H1 (cell line): ENCODE measurements around the gene GPR18. TPM values are rescaled to one million over a fixed set of nuclear protein-coding genes. Genes with fewer than 3 reads are reported as not detected.

Experiments
- CTCF ChIA-PET: fragments of 300-600 bp; sonication (Branson Sonifier 250); formaldehyde crosslinking; loops from one replicate; lab custom pipeline; 2021; ENCODE audit not compliant: partially characterized antibody; lab: Charles Lee
- POLR2A ChIA-PET: fragments of 300-600 bp; sonication (Branson Sonifier 250); formaldehyde crosslinking; loops from one replicate; lab custom pipeline; 2021; ENCODE audit warnings: inconsistent platforms; ENCODE audit not compliant: partially characterized antibody; lab: Charles Lee
- DNase-seq, 2 experiments: peaks; one replicate each; pipeline versions ENCODE4 v3.0.0 to v3.0.0-alpha.2; 2010 to 2022; ENCODE audit warnings: low spot score in 2 of 2, low read depth in 1 of 2, mixed read lengths in 1 of 2
- FAIRE-seq: peaks from 2 replicates; lab custom pipeline; 2011; peaks lifted over from hg19 to GRCh38; lab: Jason Lieb, UNC
- H2AFZ ChIP-seq: 2 replicates; pipeline ENCODE4 v1.8.1; 2012; ENCODE audit warnings: low read length, inconsistent platforms
- H2AK5ac ChIP-seq: 2 replicates; pipeline ENCODE4 v1.6.1; 2013; ENCODE audit warnings: low read depth, low read length
- H2BK120ac ChIP-seq: replicated peaks from 2 replicates; pipeline ENCODE3; 2013; ENCODE audit warnings: low read depth, low read length, inconsistent platforms
- H2BK12ac ChIP-seq: 2 replicates; pipeline ENCODE4 v1.6.1; 2013; ENCODE audit warnings: low read depth, low read length
- H2BK15ac ChIP-seq: 2 replicates; pipeline ENCODE4 v1.6.1; 2013; ENCODE audit warnings: low read length
- H2BK20ac ChIP-seq: 2 replicates; pipeline ENCODE4 v1.6.1; 2013; ENCODE audit warnings: low read length
- H2BK5ac ChIP-seq: 2 replicates; pipeline ENCODE4 v1.6.1; 2013; ENCODE audit warnings: low read depth, low read length
- H3K14ac ChIP-seq: 2 replicates; pipeline ENCODE4 v1.6.1; 2013; ENCODE audit warnings: inconsistent platforms; ENCODE audit not compliant: insufficient read length
- H3K18ac ChIP-seq: 2 replicates; pipeline ENCODE4 v1.6.1; 2013; ENCODE audit warnings: low read length; ENCODE audit errors: extremely low read depth
- H3K23ac ChIP-seq: 2 replicates; pipeline ENCODE4 v1.6.1; 2013; ENCODE audit warnings: inconsistent platforms; ENCODE audit not compliant: insufficient read length
- H3K23me2 ChIP-seq: 2 replicates; pipeline ENCODE4 v1.6.1; 2013; ENCODE audit warnings: low read depth, low read length
- H3K27ac ChIP-seq: 2 replicates; pipeline ENCODE4 v1.6.1; 2011; ENCODE audit warnings: low read depth, low read length, inconsistent platforms
- H3K27me3 ChIP-seq, 4 experiments: replicated peaks in 1 of 4; 1 replicate in 1 of 4; 2 replicates in 3 of 4; pipeline versions ENCODE4 v1.6.1 to v1.8.1; 2011 to 2013; ENCODE audit warnings: low read length in 3 of 4, mild to moderate bottlenecking in 3 of 4, inconsistent platforms in 2 of 4, mixed read lengths in 2 of 4, moderate library complexity in 1 of 4; ENCODE audit not compliant: control insufficient read depth in 3 of 4, insufficient read depth in 3 of 4; ENCODE audit errors: extremely low read depth in 1 of 4
- H3K36me3 ChIP-seq, 4 experiments: 2 replicates each; pipeline versions ENCODE4 v1.6.1 to v1.8.1; 2011 to 2013; ENCODE audit warnings: mild to moderate bottlenecking in 4 of 4, low read length in 3 of 4, moderate library complexity in 2 of 4, control low read depth in 1 of 4, inconsistent platforms in 1 of 4; ENCODE audit not compliant: insufficient read depth in 4 of 4, control insufficient read depth in 2 of 4
- H3K4ac ChIP-seq: replicated peaks from 2 replicates; pipeline ENCODE3; 2013; ENCODE audit warnings: low read length, low read depth, mixed read lengths, inconsistent platforms; ENCODE audit not compliant: insufficient read length
- H3K4me1 ChIP-seq, 4 experiments: replicated peaks in 1 of 4; 1 replicate in 1 of 4; 2 replicates in 3 of 4; pipeline versions ENCODE4 v1.6.1 to v1.8.1; 2011 to 2013; ENCODE audit warnings: low read length in 3 of 4, inconsistent platforms in 2 of 4, mixed read lengths in 1 of 4; ENCODE audit not compliant: insufficient read depth in 4 of 4, control insufficient read depth in 3 of 4
- H3K4me2 ChIP-seq, 2 experiments: 2 replicates each; pipeline versions ENCODE4 v1.6.1 to v1.8.1; 2011 to 2013; ENCODE audit warnings: low read depth in 2 of 2, low read length in 2 of 2, control low read depth in 1 of 2, inconsistent platforms in 1 of 2, mild to moderate bottlenecking in 1 of 2; ENCODE audit not compliant: insufficient read depth in 1 of 2
- H3K4me3 ChIP-seq, 4 experiments: fragments of 200-600, 300-600 bp in 1 of 4; sonication (generic), shearing (Covaris generic), sonication (Bioruptor Twin) in 1 of 4; 2 replicates each; pipeline versions ENCODE4 v1.5.1 to v1.8.1; 2011 to 2016; ENCODE audit warnings: low read length in 4 of 4, low read depth in 3 of 4, control low read depth in 2 of 4, inconsistent platforms in 2 of 4, mild to moderate bottlenecking in 2 of 4, mixed read lengths in 1 of 4, moderate library complexity in 1 of 4; ENCODE audit not compliant: insufficient read depth in 2 of 4; ENCODE audit errors: extremely low read depth in 1 of 4
- H3K56ac ChIP-seq: replicated peaks from 2 replicates; pipeline ENCODE3; 2013; ENCODE audit warnings: low read depth, mild to moderate bottlenecking, mixed read lengths, low read length, inconsistent platforms; ENCODE audit not compliant: insufficient read length
- H3K79me1 ChIP-seq: 2 replicates; pipeline ENCODE4 v1.6.1; 2013; ENCODE audit warnings: low read depth, low read length, control low read depth
- H3K79me2 ChIP-seq, 2 experiments: 2 replicates each; pipeline versions ENCODE4 v1.6.1 to v1.8.1; 2012 to 2013; ENCODE audit warnings: low read length in 2 of 2, mild to moderate bottlenecking in 2 of 2, inconsistent platforms in 1 of 2; ENCODE audit not compliant: insufficient read depth in 2 of 2, control insufficient read depth in 1 of 2
- H3K9ac ChIP-seq, 4 experiments: replicated peaks in 1 of 4; 1 replicate in 1 of 4; 2 replicates in 3 of 4; pipeline versions ENCODE4 v1.6.1 to v1.8.1; 2011 to 2013; ENCODE audit warnings: low read depth in 3 of 4, low read length in 3 of 4, control low read depth in 2 of 4, mild to moderate bottlenecking in 2 of 4, moderate library complexity in 2 of 4, inconsistent platforms in 1 of 4; ENCODE audit errors: extremely low read depth in 1 of 4
- H3K9me3 ChIP-seq, 2 experiments: 2 replicates each; pipeline versions ENCODE4 v1.6.1 to v1.8.1; 2012 to 2013; ENCODE audit warnings: mild to moderate bottlenecking in 2 of 2, moderate library complexity in 2 of 2, control low read depth in 1 of 2, inconsistent platforms in 1 of 2, low read depth in 1 of 2, low read length in 1 of 2, mixed read lengths in 1 of 2; ENCODE audit not compliant: insufficient read depth in 2 of 2
- H4K20me1 ChIP-seq, 2 experiments: replicated peaks in 1 of 2; 2 replicates each; pipeline versions ENCODE3 to v1.8.1; 2011 to 2013; ENCODE audit warnings: inconsistent platforms in 2 of 2, low read length in 2 of 2, mild to moderate bottlenecking in 1 of 2; ENCODE audit not compliant: insufficient read depth in 2 of 2, control insufficient read depth in 1 of 2
- H4K5ac ChIP-seq: 2 replicates; pipeline ENCODE4 v1.6.1; 2013; ENCODE audit warnings: low read length, low read depth, mixed read lengths, inconsistent platforms; ENCODE audit not compliant: insufficient read length
- H4K8ac ChIP-seq: 2 replicates; pipeline ENCODE4 v1.8.0; 2013; ENCODE audit warnings: mild to moderate bottlenecking, moderate library complexity, low read length, inconsistent platforms; ENCODE audit not compliant: insufficient read depth; ENCODE audit errors: extremely low read depth
- H4K91ac ChIP-seq: replicated peaks from 2 replicates; pipeline ENCODE3; 2013; ENCODE audit warnings: low read length, mixed read lengths, inconsistent platforms; ENCODE audit not compliant: insufficient read length
- BCL11A ChIP-seq, 2 experiments: IDR thresholded peaks; one replicate each; pipeline ENCODE4 v1.6.1; 2011; ENCODE audit warnings: low read depth in 2 of 2, low read length in 2 of 2, mild to moderate bottlenecking in 2 of 2
- CTBP2 ChIP-seq: IDR thresholded peaks from 2 replicates; pipeline ENCODE4 v1.7.0; 2011; ENCODE audit warnings: borderline replicate concordance, mild to moderate bottlenecking, moderate library complexity, mixed read lengths, low read length; ENCODE audit not compliant: insufficient read depth, insufficient read length
- WGBS, 2 experiments: shearing (Covaris generic) in 1 of 2; methylation state at CpG; one replicate each; pipeline versions ENCODE4 v1.1.6 to v1.1.7; 2013 to 2015; ENCODE audit warnings: low lambda C conversion rate in 2 of 2, mixed read lengths in 2 of 2, inconsistent platforms in 1 of 2, low coverage in 1 of 2, missing lambda C conversion rate in 1 of 2; ENCODE audit not compliant: insufficient replicate concordance in 2 of 2, insufficient coverage in 1 of 2, insufficient read length in 1 of 2; ENCODE audit errors: extremely low coverage in 1 of 2, missing lambda C conversion rate in 1 of 2; 5-methylcytosine and 5-hydroxymethylcytosine counted together
- polyA plus RNA-seq, 7 experiments: library from polyadenylated mRNA; depleted of rRNA in 3 of 7; stranded (reverse) in 5 of 7; unstranded in 2 of 7; fragments of >200 nt in 5 of 7; fragments of 200-250 nt in 2 of 7; gene quantifications; 1 replicate in 5 of 7; 2 replicates in 1 of 7; 4 replicates in 1 of 7; pipeline versions ENCODE4 v1.2.1 to v1.2.3, GENCODE V29; 2011 to 2013; ENCODE audit warnings: missing spikeins in 2 of 7, mixed read lengths in 2 of 7
- total RNA-seq: library from RNA; stranded (reverse); fragmentation: NEBNext Ultra II Directional; extraction: Animal tissue kit (Norgen Biotek cat#: 25700); gene quantifications from 2 replicates; pipeline ENCODE4 v1.2.1, GENCODE V29; 2021

Gene GPR18
- total and polyA plus RNA-seq, 2 of the 8 experiments (the other 6 are each of a cell fraction or from before 2014, with no cell fraction given) = not detected

DNA sequence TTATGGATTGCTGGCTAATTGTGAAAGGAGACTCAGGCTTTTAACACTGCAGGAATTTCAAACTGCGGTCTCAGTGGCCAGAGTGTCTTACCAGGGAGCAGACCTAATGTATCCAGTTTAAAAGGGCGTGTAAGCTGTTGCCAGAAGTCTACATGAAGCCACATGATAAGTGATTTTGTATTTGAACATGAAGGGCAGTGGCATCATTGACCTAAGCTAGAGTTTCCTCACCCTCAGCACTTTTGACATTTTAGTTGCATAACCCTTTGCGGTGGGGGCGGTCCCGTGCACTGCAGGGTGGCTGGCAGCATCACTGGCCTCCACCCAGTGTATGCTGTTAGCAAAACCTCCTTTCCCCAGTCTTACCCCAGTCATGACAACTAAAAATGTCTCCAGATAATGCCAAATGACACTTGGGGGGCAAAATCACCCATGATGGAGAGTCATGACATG, 23.7 kb upstream of the GPR18 start:
- Histone ChIP-seq H3K9ac (no peak overlapping the region), H4K20me1 (peaks cover 7 to 8% of the 10 kb centered on the region in 2 experiments), H3K56ac (no peak overlapping the region), H3K79me2 (0 out of 4 replicates have a peak, but pooled peaks cover 0 to 4% of the 10 kb centered on the region in 2 experiments), H2BK20ac (no peak overlapping the region), H3K4me2 (no peak overlapping the region), H3K23me2 (no peaks in the 10 kb centered on the region), H2BK5ac (no peak overlapping the region), H2BK15ac (no peak overlapping the region), H4K91ac (no peak overlapping the region), H3K23ac (no peak overlapping the region), H2AK5ac (no peak overlapping the region), H3K36me3 (no peaks in the 10 kb centered on the region; a peak in 1 of 8 replicates), H3K14ac (no peak overlapping the region), H3K4ac (no peak overlapping the region), H2BK12ac (no peak overlapping the region), H3K27me3 (no peaks in the 10 kb centered on the region), H3K9me3 (no peaks in the 10 kb centered on the region), H3K27ac (no peak overlapping the region), H4K8ac (no peak overlapping the region), H2BK120ac (no peak overlapping the region), H3K79me1 (no peaks in the 10 kb centered on the region; the same call in 1 of the 2 replicates), H2AFZ (no peak overlapping the region), H4K5ac (no peak overlapping the region), H3K4me3 (no peak overlapping the region), H3K4me1 (peaks cover 0 to 6% (median 0%) of the 10 kb centered on the region in 4 experiments; a peak in 2 of 7 replicates)
- FAIRE-seq (no peak), DNase-seq (no peak)
- CTCF ChIA-PET = interaction anchor here (0.9 to 2.1 kb wide), 3 partner anchors 12 to 18 kb away, joined by 3 to 7 read pairs (median 5); no protein-coding TSS in a partner anchor
- WGBS, 2 experiments = 87% methylated on average over 5 of the region's 5 CpGs; no CpG with 5 or more reads in 1 of the 2 experiments
- TF ChIP-seq CTBP2 (no peak), BCL11A (IDR thresholded peaks at IDR 0.05; ENCODE audit: low read depth in 2 of 2, low read length in 2 of 2) (no peak)
- TF ChIP-seq, all 59 proteins: peak for 0
- POLR2A ChIA-PET = no interaction called here
- H3K18ac ChIP-seq = no peak overlapping the region
